Endodermal cell (in vitro differentiated cells): ENCODE results near the gene DHTKD1. TPM values are rescaled to one million over a fixed set of nuclear protein-coding genes. Genes with fewer than 3 reads are reported as not detected.
"Not testable (repeated sequence)": the region's sequence is repeated elsewhere in the genome, so short reads cannot be mapped to it uniquely, and the experiment has no call there.

Source experiments
- DNase-seq: peaks from one replicate; pipeline ENCODE4 v3.0.0-alpha.2; 2017
- H3K27ac ChIP-seq: 2 replicates; pipeline ENCODE4 v1.5.1; 2013; ENCODE audit warnings: mild to moderate bottlenecking, low read depth, low read length, moderate library complexity
- H3K27me3 ChIP-seq: 2 replicates; pipeline ENCODE4 v1.6.1; 2013; ENCODE audit warnings: mild to moderate bottlenecking, low read length, moderate library complexity; ENCODE audit not compliant: insufficient read depth, control insufficient read depth, poor library complexity, severe bottlenecking
- H3K36me3 ChIP-seq: 2 replicates; pipeline ENCODE4 v1.7.0; 2013; ENCODE audit warnings: mild to moderate bottlenecking, low read length, moderate library complexity; ENCODE audit not compliant: control insufficient read depth, insufficient read depth
- H3K4me1 ChIP-seq: one replicate; pipeline ENCODE4 v1.7.0; 2013; ENCODE audit warnings: low read length; ENCODE audit not compliant: control insufficient read depth, insufficient read depth
- H3K4me3 ChIP-seq: 2 replicates; pipeline ENCODE4 v1.5.1; 2013; ENCODE audit warnings: mild to moderate bottlenecking, low read length, moderate library complexity
- H3K9ac ChIP-seq: 2 replicates; pipeline ENCODE4 v1.6.1; 2013; ENCODE audit warnings: mild to moderate bottlenecking, low read length, moderate library complexity; ENCODE audit not compliant: poor library complexity, severe bottlenecking; ENCODE audit errors: extremely low read depth
- H3K9me3 ChIP-seq: 2 replicates; pipeline ENCODE4 v1.6.1; 2013; ENCODE audit warnings: mild to moderate bottlenecking, low read length, moderate library complexity; ENCODE audit not compliant: control insufficient read depth
- H3K27ac Mint-ChIP-seq: 2 replicates; pipeline ENCODE4 v1.8.0; 2020; ENCODE audit warnings: mixed read lengths
- H3K27me3 Mint-ChIP-seq: 2 replicates; pipeline ENCODE4 v1.8.0; 2021; ENCODE audit warnings: mild to moderate bottlenecking, mixed read lengths; ENCODE audit not compliant: insufficient read depth
- H3K36me3 Mint-ChIP-seq: 2 replicates; pipeline ENCODE4 v1.8.0; 2020; ENCODE audit warnings: low read depth, mixed read lengths
- H3K4me1 Mint-ChIP-seq: 2 replicates; pipeline ENCODE4 v1.8.0; 2020; ENCODE audit warnings: mixed read lengths
- H3K4me3 Mint-ChIP-seq: 2 replicates; pipeline ENCODE4 v1.8.0; 2020; ENCODE audit warnings: mild to moderate bottlenecking, moderate library complexity, mixed read lengths
- H3K9me3 Mint-ChIP-seq: 2 replicates; pipeline ENCODE4 v1.8.0; 2020; ENCODE audit warnings: mild to moderate bottlenecking, mixed read lengths
- WGBS, 2 experiments: methylation state at CpG; one replicate each; pipeline versions ENCODE4 v1.1.5 to v1.1.7; 2013; ENCODE audit warnings: missing lambda C conversion rate in 2 of 2, mixed read lengths in 1 of 2; ENCODE audit not compliant: insufficient coverage in 1 of 2, insufficient read length in 1 of 2; 5-methylcytosine and 5-hydroxymethylcytosine counted together
- total RNA-seq, 2 donors: library from RNA; stranded (reverse); fragmentation: NEBNext Ultra II Directional in 1 of 2; extraction: Animal tissue kit (Norgen Biotek cat#: 25700) in 1 of 2; gene quantifications; 2 replicates in 1 of 2; 3 replicates in 1 of 2; pipeline ENCODE4 v1.2.1, GENCODE V29; 2021
- TF ChIP-seq, protein P1 (sequence below): fragments of 200-600 bp; sonication (generic); conservative IDR thresholded peaks from 2 replicates; pipeline ENCODE4 v1.5.0; 2021; ENCODE audit warnings: antibody characterized with exemption, mild to moderate bottlenecking

Gene DHTKD1
- total RNA-seq, 2 donors from 2014 or later, result 56.9 to 61.5 TPM

DNA sequence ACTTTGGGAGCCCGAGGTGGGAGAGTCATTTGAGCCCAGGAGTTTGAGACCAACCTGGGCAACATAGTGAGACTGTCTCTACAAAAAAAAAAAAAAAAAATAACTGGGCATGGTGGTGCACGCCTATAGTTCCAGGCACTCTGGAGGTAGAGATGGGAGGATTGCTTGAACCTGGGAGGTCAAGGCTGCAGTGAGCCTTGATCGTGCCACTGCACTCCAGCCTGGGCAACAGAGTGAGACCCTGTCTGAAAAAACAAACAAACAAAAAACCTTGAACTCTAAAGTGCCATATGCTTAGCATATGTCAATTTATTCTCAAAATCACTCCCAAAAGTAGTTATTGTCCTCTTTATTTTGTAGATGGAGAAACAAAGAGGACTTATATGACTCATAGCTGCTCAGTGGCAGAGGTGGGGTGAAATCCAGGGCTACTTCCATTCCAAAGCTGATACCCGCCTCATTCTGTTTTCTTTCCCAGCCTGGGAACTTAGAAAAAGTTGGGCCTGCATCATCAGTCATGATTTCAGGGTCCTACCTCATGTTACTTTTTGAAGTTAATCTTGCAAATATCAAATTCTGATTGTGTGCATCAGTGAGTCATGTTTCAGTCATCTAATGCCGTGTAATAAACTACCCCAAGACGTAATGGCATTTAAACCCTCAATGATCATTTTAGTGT, 13.3 kb downstream of the DHTKD1 start:
- Histone ChIP-seq H3K4me3 (no peak overlapping the region), H3K27ac (no peak overlapping the region), H3K36me3 (peaks cover 39% of the 10 kb centered on the region), H3K27me3 (no peaks in the 10 kb centered on the region), H3K9ac (no peak overlapping the region), H3K4me1 (no peaks in the 10 kb centered on the region), H3K9me3 (no peaks in the 10 kb centered on the region)
- TF ChIP-seq, protein P1, sequence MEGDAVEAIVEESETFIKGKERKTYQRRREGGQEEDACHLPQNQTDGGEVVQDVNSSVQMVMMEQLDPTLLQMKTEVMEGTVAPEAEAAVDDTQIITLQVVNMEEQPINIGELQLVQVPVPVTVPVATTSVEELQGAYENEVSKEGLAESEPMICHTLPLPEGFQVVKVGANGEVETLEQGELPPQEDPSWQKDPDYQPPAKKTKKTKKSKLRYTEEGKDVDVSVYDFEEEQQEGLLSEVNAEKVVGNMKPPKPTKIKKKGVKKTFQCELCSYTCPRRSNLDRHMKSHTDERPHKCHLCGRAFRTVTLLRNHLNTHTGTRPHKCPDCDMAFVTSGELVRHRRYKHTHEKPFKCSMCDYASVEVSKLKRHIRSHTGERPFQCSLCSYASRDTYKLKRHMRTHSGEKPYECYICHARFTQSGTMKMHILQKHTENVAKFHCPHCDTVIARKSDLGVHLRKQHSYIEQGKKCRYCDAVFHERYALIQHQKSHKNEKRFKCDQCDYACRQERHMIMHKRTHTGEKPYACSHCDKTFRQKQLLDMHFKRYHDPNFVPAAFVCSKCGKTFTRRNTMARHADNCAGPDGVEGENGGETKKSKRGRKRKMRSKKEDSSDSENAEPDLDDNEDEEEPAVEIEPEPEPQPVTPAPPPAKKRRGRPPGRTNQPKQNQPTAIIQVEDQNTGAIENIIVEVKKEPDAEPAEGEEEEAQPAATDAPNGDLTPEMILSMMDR, result no peak
- Mint-ChIP-seq H3K27ac (no peak overlapping the region), H3K9me3 (no peaks in the 10 kb centered on the region), H3K36me3 (peaks cover 61% of the 10 kb centered on the region), H3K4me1 (no peaks in the 10 kb centered on the region), H3K4me3 (no peak overlapping the region), H3K27me3 (no peaks in the 10 kb centered on the region)
- DNase-seq, result no peak
- 89 to 100% methylated on average over 5 to 6 of the region's 6 CpGs for WGBS, 2 experiments

DNA sequence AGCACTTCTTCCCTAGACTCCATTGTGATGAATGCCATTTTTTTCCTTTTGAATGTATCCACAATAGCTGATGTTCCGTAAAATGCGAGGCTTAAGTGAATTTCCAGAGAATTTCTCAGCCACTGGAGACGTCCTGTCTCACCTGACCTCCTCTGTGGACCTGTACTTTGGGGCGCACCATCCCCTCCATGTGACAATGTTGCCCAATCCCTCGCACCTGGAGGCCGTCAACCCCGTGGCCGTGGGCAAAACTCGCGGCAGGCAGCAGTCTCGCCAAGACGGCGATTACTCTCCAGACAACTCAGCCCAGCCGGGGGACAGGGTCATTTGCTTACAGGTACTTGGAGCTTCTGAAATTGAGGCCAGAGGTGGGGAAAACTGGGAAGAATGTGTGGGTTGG, 20.2 kb downstream of the DHTKD1 start:
- WGBS, 2 experiments, result 97 to 100% methylated on average over 5 to 14 of the region's 14 CpGs
- TF ChIP-seq, protein P1, result no peak
- Mint-ChIP-seq H3K27me3 (no peaks in the 10 kb centered on the region), H3K4me1 (no peaks in the 10 kb centered on the region), H3K27ac (no peak overlapping the region), H3K9me3 (no peaks in the 10 kb centered on the region), H3K4me3 (no peak overlapping the region), H3K36me3 (peaks cover 76% of the 10 kb centered on the region)
- Histone ChIP-seq H3K27me3 (no peaks in the 10 kb centered on the region), H3K27ac (no peak overlapping the region), H3K36me3 (peaks cover 83% of the 10 kb centered on the region), H3K4me1 (no peaks in the 10 kb centered on the region), H3K9ac (no peak overlapping the region), H3K9me3 (no peaks in the 10 kb centered on the region), H3K4me3 (no peak overlapping the region)
- no peak for DNase-seq

DNA sequence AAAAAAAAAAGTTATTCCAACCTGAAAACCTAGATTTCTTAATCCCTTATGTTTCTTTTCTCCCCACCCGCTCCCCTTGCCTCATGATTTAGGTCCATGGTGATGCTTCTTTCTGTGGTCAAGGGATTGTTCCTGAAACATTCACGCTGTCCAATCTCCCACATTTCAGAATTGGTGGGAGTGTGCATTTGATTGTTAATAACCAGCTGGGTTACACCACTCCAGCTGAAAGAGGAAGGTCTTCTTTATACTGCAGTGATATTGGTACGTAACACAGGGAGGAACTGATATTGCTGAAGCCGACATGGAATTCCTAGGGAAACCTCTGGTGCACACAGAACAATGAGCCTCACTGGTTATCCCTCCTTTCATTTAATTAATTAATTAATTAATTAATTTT, 22.7 kb downstream of the DHTKD1 start:
- Mint-ChIP-seq H3K36me3 (peaks cover 77% of the 10 kb centered on the region), H3K4me1 (no peaks in the 10 kb centered on the region)

GRCh38 chr10:12097361-12097760, 28.6 kb downstream of the DHTKD1 start:
- H3K9ac ChIP-seq, H3K27me3 ChIP-seq, H3K4me3 Mint-ChIP-seq, H3K27me3 Mint-ChIP-seq, H3K27ac ChIP-seq, DNase-seq, H3K4me1 ChIP-seq, H3K4me1 Mint-ChIP-seq, H3K4me3 ChIP-seq, H3K9me3 Mint-ChIP-seq, H3K9me3 ChIP-seq, H3K27ac Mint-ChIP-seq: not testable (repeated sequence)
- peaks cover 71% of the 10 kb centered on the region for H3K36me3 Mint-ChIP-seq
- 95 to 97% methylated on average over 4 to 9 of the region's 9 CpGs for WGBS, 2 experiments
- H3K36me3 ChIP-seq, result peaks cover 74% of the 10 kb centered on the region

More for the DNA sequence above, 22.7 kb downstream of the DHTKD1 start:
- TF ChIP-seq, protein P1, result no peak
- H3K36me3 ChIP-seq, result peaks cover 83% of the 10 kb centered on the region
- no peak overlapping the region for H3K9ac ChIP-seq
- Mint-ChIP-seq H3K9me3 (no peaks in the 10 kb centered on the region), H3K4me3 (no peak overlapping the region), H3K27ac (no peak overlapping the region), H3K27me3 (no peaks in the 10 kb centered on the region)
- H3K9me3 ChIP-seq, result no peaks in the 10 kb centered on the region
- H3K27me3 ChIP-seq, result no peaks in the 10 kb centered on the region
- H3K4me3 ChIP-seq, result no peak overlapping the region
- H3K4me1 ChIP-seq, result no peaks in the 10 kb centered on the region
- WGBS, 2 experiments, result 98 to 100% methylated on average over 1 to 3 of the region's 4 CpGs
- no peak overlapping the region for H3K27ac ChIP-seq
- no peak for DNase-seq
